Loucy (cell line): ENCODE results near the gene CIBAR2.

ENCODE experiments used
- CTCF ChIP-seq: fragments of 200-600 bp; sonication (generic); conservative IDR thresholded peaks from 2 replicates; pipeline ENCODE4 v1.5.1; 2014; ENCODE audit warnings: mild to moderate bottlenecking, antibody characterized with exemption, low read length
- EZH2phosphoT487 ChIP-seq: fragments of 200-600 bp; IDR thresholded peaks from 2 replicates; pipeline ENCODE4 v1.6.1; 2018; ENCODE audit warnings: antibody characterized with exemption, mild to moderate bottlenecking, moderate library complexity, borderline replicate concordance

- TF ChIP-seq CTCF (no peak), EZH2phosphoT487 (no peak)
These were observed 21.0 kb upstream of the CIBAR2 start for GRCh38 chr16:85133290-85133599.
